ENCODE data around the gene APRT. TPM values are rescaled to one million over a fixed set of nuclear protein-coding genes. Genes with fewer than 3 reads are reported as not detected.

APRT gene
- total and polyA plus RNA-seq, 2 of the 8 experiments (the other 6 are each of a cell fraction or from before 2014, with no cell fraction given) = 221 to 267 TPM

GRCh38 chr16:88793251-88793954 is 18.3 kb downstream of the APRT start (continued):
- TF ChIP-seq CHD7 (IDR thresholded peaks at IDR 0.05; ENCODE audit: insufficient replicate concordance, low read length) = no peak
- no peak for TF ChIP-seq HDAC6 (IDR thresholded peaks at IDR 0.05; ENCODE audit: low read depth, low read length)
- TF ChIP-seq RNF2 (IDR thresholded peaks at IDR 0.05; ENCODE audit: borderline replicate concordance, low read depth, low read length, missing control alignments, poor library complexity, severe bottlenecking) = no peak
- TF ChIP-seq USF2 (IDR thresholded peaks at IDR 0.05; ENCODE audit: low read length) = no peak
- no peak for TF ChIP-seq SIX5 (IDR thresholded peaks at IDR 0.05; ENCODE audit: low read depth, low read length)
- no peak for TF ChIP-seq RXRA (IDR thresholded peaks at IDR 0.05; ENCODE audit: insufficient read depth, low read depth, low read length)
- no peak for TF ChIP-seq FOSL1 (IDR thresholded peaks at IDR 0.05; ENCODE audit: insufficient read depth, low read depth, low read length)
- TF ChIP-seq CBX5 (IDR thresholded peaks at IDR 0.05; ENCODE audit: low read depth, low read length) = no peak

Measured in H1 (cell line).